NCI-H1417 (cell line): ENCODE data around the gene DLG2.
A peak's percentile ranks its signal among the peaks of the same experiment; 100 is the strongest.

Experiments
- DNase-seq, 3 experiments: peaks; one replicate each; lab custom pipeline; 2025; lab: John Stamatoyannopoulos, UW

Gene DLG2

GRCh38 chr11:83933008-83933407 is 1694.1 kb downstream of the DLG2 start:
- peak in 1 of 3 experiments; percentile 79 for DNase-seq

GRCh38 chr11:83927422-83927821 is 1699.7 kb downstream of the DLG2 start:
- no peak for DNase-seq

- DNase-seq, result no peak
Measured at GRCh38 chr11:83924795-83925542, 1702.2 kb downstream of the DLG2 start.

DNA sequence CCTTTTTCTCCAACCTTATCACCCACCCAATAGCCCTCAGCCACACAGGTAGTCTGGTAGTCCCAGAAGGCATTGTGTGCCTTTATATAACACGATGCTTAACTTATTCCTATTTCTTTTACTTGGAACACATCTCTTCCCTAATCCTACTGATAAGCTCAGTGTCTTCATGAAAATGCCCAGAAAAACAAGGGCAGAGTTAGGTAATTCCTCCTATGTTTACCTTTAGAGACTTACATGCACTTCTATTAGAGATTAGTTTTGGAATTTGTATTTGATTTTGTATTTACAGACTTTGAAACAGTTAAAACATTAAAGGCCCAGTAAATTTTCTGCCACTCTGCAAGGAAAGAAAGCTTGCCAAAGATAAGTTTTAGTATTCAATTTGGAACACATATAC is 1703.2 kb downstream of the DLG2 start:
- DNase-seq, result no peak

GRCh38 chr11:83922953-83923352 is 1704.2 kb downstream of the DLG2 start:
- DNase-seq, result no peak

- no peak for DNase-seq
Measured at GRCh38 chr11:83922318-83922717, 1704.8 kb downstream of the DLG2 start.

- DNase-seq, result peak in 2 of 3 experiments; percentile 4 to 47
Measured at GRCh38 chr11:83921447-83922192, 1705.5 kb downstream of the DLG2 start.

GRCh38 chr11:83918476-83918875 is 1708.7 kb downstream of the DLG2 start:
- no peak for DNase-seq

GRCh38 chr11:83914995-83915394 is 1712.1 kb downstream of the DLG2 start:
- DNase-seq, result no peak

DNA sequence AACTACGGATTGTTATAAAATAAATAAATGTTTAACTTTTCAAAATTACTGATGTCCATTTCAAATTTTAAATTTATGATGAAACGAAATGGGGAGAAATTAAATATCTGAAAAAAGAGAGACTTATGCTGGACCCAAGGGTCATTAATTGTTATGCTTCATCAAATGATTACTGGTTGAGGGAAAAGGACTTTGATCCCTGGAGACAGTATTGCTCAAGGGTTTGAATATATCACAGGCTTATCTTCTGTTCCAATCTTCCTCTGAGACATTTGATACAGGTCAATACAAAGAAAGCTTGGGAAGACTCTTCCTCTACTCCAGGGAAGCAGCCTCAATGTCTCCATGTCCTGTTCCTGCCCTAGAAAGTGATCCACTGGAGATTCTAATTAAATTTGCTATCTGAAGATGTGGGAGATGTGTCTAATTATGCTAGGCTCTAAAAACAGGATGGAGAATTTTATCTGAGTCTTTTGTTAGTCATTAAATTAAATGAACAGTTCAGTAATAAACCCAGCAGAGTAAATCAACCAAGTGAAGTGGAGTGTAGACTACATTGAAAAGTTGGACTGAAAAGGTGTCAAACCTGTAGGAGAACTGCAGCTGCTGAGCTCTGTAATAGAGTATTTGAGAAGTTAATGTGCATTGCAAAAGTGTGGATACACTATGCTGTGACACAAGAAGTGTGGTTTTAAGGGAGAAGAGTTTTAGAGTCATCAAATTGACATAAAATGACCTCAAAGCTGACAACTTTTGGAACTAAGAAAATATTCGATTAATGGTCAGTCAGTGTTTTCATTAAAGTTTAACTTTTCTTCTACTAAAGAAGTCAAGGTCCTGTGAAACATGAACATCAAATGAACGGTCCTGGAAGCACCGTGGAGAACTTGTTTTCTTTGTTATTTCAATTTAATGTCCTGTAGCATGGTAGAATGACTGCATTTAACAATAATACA is 1717.3 kb downstream of the DLG2 start:
- DNase-seq, result no peak

- no peak for DNase-seq
Measured at GRCh38 chr11:83908298-83908856, 1718.8 kb downstream of the DLG2 start.

DNA sequence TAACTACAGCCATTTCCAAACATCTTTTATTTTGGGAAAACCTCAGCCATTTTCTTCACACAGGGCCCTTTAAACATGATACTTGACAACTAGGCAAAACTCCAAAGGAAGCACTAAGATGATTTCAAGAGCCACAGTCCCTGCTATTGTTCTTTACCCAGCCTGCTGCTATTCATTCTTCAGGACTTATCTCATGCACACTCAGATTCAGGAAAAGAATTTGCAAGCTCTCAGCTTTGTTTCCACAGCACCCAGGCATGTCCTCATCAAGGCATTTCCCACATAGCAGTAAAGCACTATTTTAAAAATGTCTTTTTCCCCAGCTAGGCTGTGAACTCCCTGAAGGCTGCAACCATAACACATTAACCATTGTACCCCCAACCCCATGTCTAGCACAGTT is 1731.6 kb downstream of the DLG2 start:
- no peak for DNase-seq

- DNase-seq, result peak in 1 of 3 experiments; percentile 23
Measured at GRCh38 chr11:83881428-83881827, 1745.7 kb downstream of the DLG2 start.

GRCh38 chr11:83871054-83871453 is 1756.1 kb downstream of the DLG2 start:
- peak in 1 of 3 experiments; percentile 47 for DNase-seq

DNA sequence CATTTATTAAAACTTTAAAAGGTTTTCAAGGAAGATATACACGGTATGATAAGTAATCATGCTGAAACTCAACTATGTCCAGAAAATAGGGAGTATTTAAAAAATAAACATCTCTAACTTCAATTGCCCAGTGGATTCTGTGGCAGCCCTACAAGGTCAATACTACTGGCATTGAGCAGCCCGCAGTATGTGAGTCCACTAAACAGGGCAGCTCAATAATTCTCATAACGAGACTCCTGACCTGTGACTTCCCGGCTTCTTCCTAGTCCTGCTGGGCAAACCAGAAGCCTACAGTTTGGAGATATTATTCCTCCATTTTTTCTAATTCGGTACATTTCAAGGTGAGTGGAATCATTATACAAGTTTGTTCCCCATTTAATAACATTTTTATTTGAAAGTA is 1760.5 kb downstream of the DLG2 start:
- DNase-seq, result no peak

DNA sequence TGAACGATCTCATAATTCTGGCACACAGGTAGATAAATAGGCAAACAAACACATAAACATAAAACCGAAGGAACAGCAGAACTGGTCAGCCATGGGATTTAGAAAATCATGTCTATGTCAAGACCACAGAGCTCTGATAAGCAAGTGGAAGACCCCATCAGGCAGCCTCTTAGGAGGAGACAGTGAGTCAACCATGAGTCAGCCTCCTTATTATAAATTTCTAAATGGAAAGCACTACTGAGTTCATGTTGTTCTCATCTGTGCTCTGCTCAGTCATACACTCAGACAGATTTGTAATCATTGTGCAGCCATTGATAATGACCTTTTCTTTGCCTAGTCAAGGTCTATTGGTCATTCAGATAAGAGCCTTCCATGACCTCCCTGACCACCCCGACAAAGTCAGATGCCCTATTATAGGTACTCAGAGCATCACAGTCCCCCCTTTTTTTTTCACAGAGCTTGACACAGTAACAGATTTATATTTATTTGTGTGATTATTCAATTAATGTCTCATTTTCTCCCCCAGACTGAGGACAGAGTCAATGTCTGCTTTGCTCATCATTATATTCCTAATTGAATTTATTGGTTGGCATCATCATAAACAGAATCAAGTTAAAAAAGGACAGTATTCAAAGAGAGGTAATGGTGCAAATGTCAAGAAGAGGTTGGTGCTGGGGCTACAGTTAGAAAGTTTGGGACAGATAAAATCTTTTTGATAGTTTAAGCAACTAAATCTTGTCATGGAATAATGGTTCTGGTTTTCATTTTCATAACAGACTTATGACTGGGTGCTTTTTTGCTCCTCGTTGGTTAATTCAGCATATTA is 1761.3 kb downstream of the DLG2 start:
- DNase-seq, result no peak

- peak in 1 of 3 experiments; percentile 37 for DNase-seq
Measured at GRCh38 chr11:83864412-83865057, 1762.6 kb downstream of the DLG2 start.

GRCh38 chr11:83863272-83863671 is 1763.9 kb downstream of the DLG2 start:
- DNase-seq, result no peak

DNA sequence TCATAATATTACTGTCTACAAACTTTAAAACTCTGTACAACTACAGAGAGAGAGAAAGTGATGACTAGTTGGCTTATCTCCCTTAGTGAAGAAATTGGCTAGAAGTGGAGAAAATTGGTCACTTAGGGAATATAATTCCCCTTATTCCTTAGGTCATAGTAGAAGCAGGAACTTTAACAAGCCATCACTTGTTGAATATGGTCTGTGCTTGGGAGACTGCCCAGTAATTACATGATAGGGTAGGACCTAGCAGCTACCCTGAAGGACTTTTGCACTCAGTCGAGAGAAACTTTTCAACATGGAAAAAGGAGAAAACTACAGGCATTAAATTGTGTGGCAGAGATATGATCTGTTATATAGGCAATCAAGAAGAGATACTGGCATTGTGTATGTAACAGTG is 1764.5 kb downstream of the DLG2 start:
- DNase-seq, result no peak

GRCh38 chr11:83862033-83862432 is 1765.1 kb downstream of the DLG2 start:
- DNase-seq, result no peak

GRCh38 chr11:83858694-83859093 is 1768.5 kb downstream of the DLG2 start:
- DNase-seq, result no peak
